Gastrocnemius medialis (tissue), 4 donors: ENCODE results near the gene TUBD1.

ENCODE experiments used
- POLR2A ChIP-seq, 2 donors: fragments of 450-650 bp; IDR thresholded peaks; one replicate each; pipeline ENCODE4 v1.6.1; 2017; ENCODE audit warnings: antibody characterized with exemption in 2 of 2, mild to moderate bottlenecking in 2 of 2, moderate library complexity in 2 of 2
- TF ChIP-seq, protein P1 (sequence below), 5 experiments: fragments of 450-650 bp in 3 of 5; fragments of 200-600 bp in 2 of 5; sonication (generic) in 2 of 5; IDR thresholded peaks in 4 of 5; conservative IDR thresholded peaks in 1 of 5; 1 replicate in 4 of 5; 2 replicates in 1 of 5; pipeline ENCODE4 v1.5.1; 2016 to 2019; ENCODE audit warnings: antibody characterized with exemption in 5 of 5, mild to moderate bottlenecking in 3 of 5, moderate library complexity in 3 of 5

GRCh38 chr17:59876107-59876506 is 16.6 kb downstream of the TUBD1 start:
- TF ChIP-seq, protein P1, sequence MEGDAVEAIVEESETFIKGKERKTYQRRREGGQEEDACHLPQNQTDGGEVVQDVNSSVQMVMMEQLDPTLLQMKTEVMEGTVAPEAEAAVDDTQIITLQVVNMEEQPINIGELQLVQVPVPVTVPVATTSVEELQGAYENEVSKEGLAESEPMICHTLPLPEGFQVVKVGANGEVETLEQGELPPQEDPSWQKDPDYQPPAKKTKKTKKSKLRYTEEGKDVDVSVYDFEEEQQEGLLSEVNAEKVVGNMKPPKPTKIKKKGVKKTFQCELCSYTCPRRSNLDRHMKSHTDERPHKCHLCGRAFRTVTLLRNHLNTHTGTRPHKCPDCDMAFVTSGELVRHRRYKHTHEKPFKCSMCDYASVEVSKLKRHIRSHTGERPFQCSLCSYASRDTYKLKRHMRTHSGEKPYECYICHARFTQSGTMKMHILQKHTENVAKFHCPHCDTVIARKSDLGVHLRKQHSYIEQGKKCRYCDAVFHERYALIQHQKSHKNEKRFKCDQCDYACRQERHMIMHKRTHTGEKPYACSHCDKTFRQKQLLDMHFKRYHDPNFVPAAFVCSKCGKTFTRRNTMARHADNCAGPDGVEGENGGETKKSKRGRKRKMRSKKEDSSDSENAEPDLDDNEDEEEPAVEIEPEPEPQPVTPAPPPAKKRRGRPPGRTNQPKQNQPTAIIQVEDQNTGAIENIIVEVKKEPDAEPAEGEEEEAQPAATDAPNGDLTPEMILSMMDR (IDR thresholded peaks at IDR 0.05 in 4 of 5, conservative IDR thresholded peaks at IDR 0.05 in 1 of 5) = no peak
- no peak for TF ChIP-seq POLR2A (IDR thresholded peaks at IDR 0.05)
